GM21526 (cell line): Measurements from ENCODE around the gene ARID4B.
A peak's percentile ranks its signal among the peaks of the same experiment; 100 is the strongest.
"Not testable (repeated sequence)": the region's sequence is repeated elsewhere in the genome, so short reads cannot be mapped to it uniquely, and the experiment has no call there.

ENCODE experiments used
- ATAC-seq: cut with Tn5 transposase; IDR thresholded peaks from one replicate; pipeline ENCODE4 v1.9.1; 2021; ENCODE audit warnings: moderate library complexity; ENCODE audit not compliant: unreplicated experiment, low FRiP score

ARID4B gene

GRCh38 chr1:235327559-235328270 lies at the start of gene ARID4B:
Gene ARID4B (minus strand): TSS chr1:235328179. CDS start chr1:235326919, 1,260 bp downstream.
- peak; percentile 6 for ATAC-seq

- no peak for ATAC-seq
Measured at GRCh38 chr1:235375919-235376605, 48.1 kb upstream of the ARID4B start.

GRCh38 chr1:235369802-235370201 lies 41.8 kb upstream of the ARID4B start:
- no peak for ATAC-seq

- no peak for ATAC-seq
Measured at GRCh38 chr1:235368428-235368827, 40.4 kb upstream of the ARID4B start.

- ATAC-seq, result peak; percentile 99
Measured at GRCh38 chr1:235367000-235367908, 39.3 kb upstream of the ARID4B start, which contains the start of gene TBCE. Gene TBCE (plus strand): TSS chr1:235367427. CDS start chr1:235380050, 12,623 bp downstream.

GRCh38 chr1:235366286-235366685 lies 38.3 kb upstream of the ARID4B start:
- no peak for ATAC-seq

GRCh38 chr1:235364189-235364588 lies 36.2 kb upstream of the ARID4B start:
- ATAC-seq, result not testable (repeated sequence)

GRCh38 chr1:235358899-235359298 lies 30.9 kb upstream of the ARID4B start:
- no peak for ATAC-seq

- no peak for ATAC-seq
Measured at GRCh38 chr1:235357485-235358373, 29.8 kb upstream of the ARID4B start.

- no peak for ATAC-seq
Measured at GRCh38 chr1:235351898-235352297, 23.9 kb upstream of the ARID4B start.

GRCh38 chr1:235351441-235351840 lies 23.5 kb upstream of the ARID4B start:
- ATAC-seq, result no peak

- ATAC-seq, result no peak
Measured at GRCh38 chr1:235343726-235344125, 15.7 kb upstream of the ARID4B start.

- no peak for ATAC-seq
Measured at GRCh38 chr1:235342471-235342870, 14.5 kb upstream of the ARID4B start.

GRCh38 chr1:235342039-235342438 lies 14.1 kb upstream of the ARID4B start:
- no peak for ATAC-seq

- no peak for ATAC-seq
Measured at GRCh38 chr1:235341334-235341733, 13.4 kb upstream of the ARID4B start.

GRCh38 chr1:235339746-235340145 lies 11.8 kb upstream of the ARID4B start:
- ATAC-seq, result no peak

GRCh38 chr1:235336903-235337302 lies 8.9 kb upstream of the ARID4B start:
- ATAC-seq, result no peak

GRCh38 chr1:235331401-235331800 lies 3.4 kb upstream of the ARID4B start:
- no peak for ATAC-seq

GRCh38 chr1:235330918-235331285 lies 2.9 kb upstream of the ARID4B start:
- ATAC-seq, result no peak
